GM12801 (cell line): ENCODE measurements around the gene CRTC1.

Source experiments
- TF ChIP-seq, protein P1 (sequence below): IDR thresholded peaks from one replicate; pipeline ENCODE4 v1.5.1; 2011; ENCODE audit warnings: control low read depth; ENCODE audit not compliant: insufficient read length; ENCODE audit errors: extremely low read depth

The CRTC1 gene

DNA sequence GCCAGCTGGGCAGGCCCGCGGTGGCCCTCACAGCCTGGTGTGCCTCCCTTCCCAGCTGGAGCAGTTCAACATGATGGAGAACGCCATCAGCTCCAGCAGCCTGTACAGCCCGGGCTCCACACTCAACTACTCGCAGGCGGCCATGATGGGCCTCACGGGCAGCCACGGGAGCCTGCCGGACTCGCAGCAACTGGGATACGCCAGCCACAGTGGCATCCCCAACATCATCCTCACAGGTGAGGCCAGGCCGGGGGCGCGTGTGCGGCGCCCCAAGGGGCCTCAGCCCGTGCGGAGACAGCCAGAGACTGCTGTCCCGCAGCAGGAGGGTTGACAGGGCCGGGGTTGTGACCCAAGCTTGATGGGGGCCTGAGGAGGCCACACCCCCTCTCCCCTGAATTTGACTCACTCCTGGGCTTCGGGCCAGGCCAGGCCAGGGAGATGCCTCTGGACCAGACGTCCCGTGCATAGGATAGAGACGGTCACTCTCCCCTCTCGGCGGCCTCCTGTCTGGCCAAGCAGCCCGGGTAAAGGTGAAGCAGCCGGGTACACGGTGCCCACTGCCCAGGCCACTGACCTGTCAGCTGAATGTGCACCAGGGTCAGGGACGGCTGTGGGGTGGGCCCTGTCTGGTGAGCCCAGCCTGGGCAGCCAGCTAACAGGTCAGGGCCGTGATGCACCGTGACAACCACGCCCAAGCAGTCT, 92.3 kb downstream of the CRTC1 start:
- TF ChIP-seq, protein P1, sequence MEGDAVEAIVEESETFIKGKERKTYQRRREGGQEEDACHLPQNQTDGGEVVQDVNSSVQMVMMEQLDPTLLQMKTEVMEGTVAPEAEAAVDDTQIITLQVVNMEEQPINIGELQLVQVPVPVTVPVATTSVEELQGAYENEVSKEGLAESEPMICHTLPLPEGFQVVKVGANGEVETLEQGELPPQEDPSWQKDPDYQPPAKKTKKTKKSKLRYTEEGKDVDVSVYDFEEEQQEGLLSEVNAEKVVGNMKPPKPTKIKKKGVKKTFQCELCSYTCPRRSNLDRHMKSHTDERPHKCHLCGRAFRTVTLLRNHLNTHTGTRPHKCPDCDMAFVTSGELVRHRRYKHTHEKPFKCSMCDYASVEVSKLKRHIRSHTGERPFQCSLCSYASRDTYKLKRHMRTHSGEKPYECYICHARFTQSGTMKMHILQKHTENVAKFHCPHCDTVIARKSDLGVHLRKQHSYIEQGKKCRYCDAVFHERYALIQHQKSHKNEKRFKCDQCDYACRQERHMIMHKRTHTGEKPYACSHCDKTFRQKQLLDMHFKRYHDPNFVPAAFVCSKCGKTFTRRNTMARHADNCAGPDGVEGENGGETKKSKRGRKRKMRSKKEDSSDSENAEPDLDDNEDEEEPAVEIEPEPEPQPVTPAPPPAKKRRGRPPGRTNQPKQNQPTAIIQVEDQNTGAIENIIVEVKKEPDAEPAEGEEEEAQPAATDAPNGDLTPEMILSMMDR, result no peak

DNA sequence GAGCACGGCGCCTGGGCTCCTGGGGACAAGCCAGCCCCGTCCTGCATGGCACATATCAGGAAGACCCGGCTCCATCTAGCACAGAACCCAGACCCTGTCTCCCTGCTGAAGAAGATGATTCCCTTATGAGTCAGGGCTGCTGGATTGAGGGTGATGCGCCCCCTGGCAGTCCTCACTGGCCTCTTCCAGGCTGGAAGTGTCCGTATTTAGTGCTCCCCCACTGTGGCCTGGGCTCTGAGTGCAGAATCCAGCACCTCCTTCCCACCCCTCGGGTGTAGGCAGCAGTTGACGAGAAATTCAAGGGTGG, 92.8 kb downstream of the CRTC1 start:
- TF ChIP-seq, protein P1, result no peak

- TF ChIP-seq, protein P1, result no peak
Measured at GRCh38 chr19:18776736-18777135, 93.3 kb downstream of the CRTC1 start.

DNA sequence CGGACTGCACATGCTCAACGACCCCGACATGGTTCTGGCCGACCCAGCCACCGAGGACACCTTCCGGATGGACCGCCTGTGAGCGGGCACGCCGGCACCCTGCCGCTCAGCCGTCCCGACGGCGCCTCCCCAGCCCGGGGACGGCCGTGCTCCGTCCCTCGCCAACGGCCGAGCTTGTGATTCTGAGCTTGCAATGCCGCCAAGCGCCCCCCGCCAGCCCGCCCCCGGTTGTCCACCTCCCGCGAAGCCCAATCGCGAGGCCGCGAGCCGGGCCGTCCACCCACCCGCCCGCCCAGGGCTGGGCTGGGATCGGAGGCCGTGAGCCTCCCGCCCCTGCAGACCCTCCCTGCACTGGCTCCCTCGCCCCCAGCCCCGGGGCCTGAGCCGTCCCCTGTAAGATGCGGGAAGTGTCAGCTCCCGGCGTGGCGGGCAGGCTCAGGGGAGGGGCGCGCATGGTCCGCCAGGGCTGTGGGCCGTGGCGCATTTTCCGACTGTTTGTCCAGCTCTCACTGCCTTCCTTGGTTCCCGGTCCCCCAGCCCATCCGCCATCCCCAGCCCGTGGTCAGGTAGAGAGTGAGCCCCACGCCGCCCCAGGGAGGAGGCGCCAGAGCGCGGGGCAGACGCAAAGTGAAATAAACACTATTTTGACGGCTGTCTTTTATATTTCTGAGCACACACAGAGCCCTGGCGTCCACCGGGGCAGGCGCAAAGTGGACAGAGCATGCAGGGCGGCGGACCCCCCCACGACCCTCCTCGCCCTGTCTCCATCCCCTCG, 94.0 kb downstream of the CRTC1 start:
- TF ChIP-seq, protein P1, result no peak

DNA sequence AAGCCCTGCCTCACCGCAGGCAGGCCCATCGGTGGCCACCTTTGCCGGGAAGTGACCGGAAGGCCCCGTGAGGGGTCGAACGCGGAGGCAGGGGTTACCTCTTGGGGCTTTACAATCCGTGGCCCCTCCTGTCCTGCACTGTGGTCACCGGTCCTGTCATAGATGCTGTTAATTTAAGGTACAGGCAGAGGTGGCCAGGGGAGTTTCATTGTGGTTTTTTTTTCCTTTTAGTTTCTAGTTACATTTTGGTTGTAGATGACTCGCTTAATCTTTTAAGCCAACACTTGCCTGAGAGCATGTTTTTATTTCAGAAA, 94.6 kb downstream of the CRTC1 start:
- TF ChIP-seq, protein P1, result no peak

DNA sequence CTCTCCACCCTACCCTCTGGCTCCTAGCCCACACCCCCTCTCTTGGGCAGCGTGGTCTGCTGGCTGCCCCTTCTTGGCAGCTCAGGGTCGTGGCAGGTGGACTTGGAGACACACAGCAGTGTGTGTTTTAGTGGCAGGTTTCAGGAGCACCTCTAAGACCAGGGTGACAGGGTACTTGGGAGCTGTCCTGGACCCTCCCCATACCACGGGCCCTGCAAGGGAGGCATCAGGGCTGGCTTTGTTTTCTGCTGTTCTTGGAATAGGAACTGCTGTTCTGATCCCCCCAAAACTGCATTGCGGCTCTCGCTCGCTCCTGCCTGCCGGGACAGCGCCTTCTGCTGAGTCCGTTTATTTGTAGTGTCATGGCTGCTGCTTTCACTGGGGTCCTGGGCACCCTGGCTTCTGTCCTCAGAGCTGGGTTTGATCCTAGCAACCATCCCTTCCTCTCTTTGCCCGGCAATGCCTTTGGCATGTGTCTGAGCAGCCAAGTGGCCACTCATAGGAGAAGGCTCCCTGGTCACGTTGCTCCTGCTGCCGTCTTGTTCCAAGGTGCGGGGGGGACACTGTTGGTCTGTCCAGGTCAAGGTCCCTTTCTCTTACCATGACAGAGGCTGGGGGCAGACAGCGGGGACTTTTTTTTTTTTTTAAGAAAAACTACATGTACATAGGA, 95.5 kb downstream of the CRTC1 start:
- TF ChIP-seq, protein P1, result no peak

DNA sequence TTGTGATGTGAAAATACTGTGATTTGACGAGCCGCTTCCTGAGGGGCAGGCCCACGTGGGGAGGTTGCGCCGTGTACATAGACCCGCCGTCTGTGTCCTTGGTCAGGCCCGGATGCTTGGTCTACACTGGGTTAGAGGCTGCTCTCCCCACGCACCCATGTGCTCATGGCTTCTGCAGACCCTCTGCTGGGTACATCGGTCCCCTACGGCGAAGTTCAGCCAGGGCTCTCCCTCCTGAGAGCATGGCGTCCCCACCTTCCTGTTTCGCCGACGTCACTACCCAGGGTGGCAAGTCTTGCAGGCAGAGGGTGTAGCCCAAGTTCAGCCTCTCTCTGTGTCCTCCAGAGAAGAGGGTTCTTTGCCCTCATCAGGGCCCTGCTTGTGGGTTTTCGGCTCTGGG, 96.6 kb downstream of the CRTC1 start:
- TF ChIP-seq, protein P1, result no peak
